ENCODE data around the gene MRPL36.

Gene MRPL36

GRCh38 chr5:1762121-1762882 is 37.3 kb downstream of the MRPL36 start:
- no peak overlapping the region for H2BK120ac ChIP-seq (ENCODE audit: low read depth, low read length)
- no peak overlapping the region for H3K4ac ChIP-seq (ENCODE audit: low read depth in 1 of 2, low read length in 2 of 2)
- no peak overlapping the region for H3K18ac ChIP-seq (ENCODE audit: low read depth in 1 of 2, low read length in 2 of 2)
- no peaks in the 10 kb centered on the region for H3K36me3 ChIP-seq (ENCODE audit: control insufficient read depth in 1 of 2, insufficient read depth in 2 of 2, low read depth in 1 of 2, low read length in 2 of 2)
- no peak overlapping the region for H2AFZ ChIP-seq (ENCODE audit: low read depth, low read length)
- DNase-seq: no peak
- H3K79me1 ChIP-seq (replicated peaks; ENCODE audit: low read length, poor library complexity, severe bottlenecking): no peaks in the 10 kb centered on the region
- no peak overlapping the region for H4K91ac ChIP-seq (ENCODE audit: low read length)
- H3K4me2 ChIP-seq (ENCODE audit: low read length, poor library complexity, severe bottlenecking): no peak overlapping the region
- H3K23ac ChIP-seq (ENCODE audit: low read length in 2 of 2): no peak overlapping the region
- no peak overlapping the region for H2BK15ac ChIP-seq (ENCODE audit: low read depth, poor library complexity, severe bottlenecking)
- H4K8ac ChIP-seq (ENCODE audit: low read length): no peak overlapping the region
- no peak overlapping the region for H3K27ac ChIP-seq (ENCODE audit: low read length, poor library complexity, severe bottlenecking)
- H3K4me3 ChIP-seq (ENCODE audit: insufficient read depth in 1 of 2, low read depth in 1 of 2, low read length in 2 of 2): no peak overlapping the region
- peaks cover 45 to 49% of the 10 kb centered on the region in 2 experiments for H3K27me3 ChIP-seq (ENCODE audit: control insufficient read depth in 1 of 2, insufficient read depth in 1 of 2, low read length in 2 of 2)
- no peak overlapping the region for H3K9ac ChIP-seq (ENCODE audit: low read length)
- peaks cover 7% of the 10 kb centered on the region for H3K9me3 ChIP-seq (ENCODE audit: control insufficient read depth, low read length)
- no peak overlapping the region for H2AK5ac ChIP-seq (ENCODE audit: low read length, severe bottlenecking)
- 83% methylated on average over 25 of the region's 25 CpGs for WGBS
- no peak overlapping the region for H2BK12ac ChIP-seq (ENCODE audit: low read length in 2 of 2)
- H3K4me1 ChIP-seq (ENCODE audit: control insufficient read depth, insufficient read depth, low read depth, low read length): peaks cover 3% of the 10 kb centered on the region
- H2BK5ac ChIP-seq (ENCODE audit: low read depth, low read length, poor library complexity, severe bottlenecking): no peak overlapping the region
- no peak overlapping the region for H3K14ac ChIP-seq (ENCODE audit: low read length in 2 of 2)

GRCh38 chr5:1761453-1761755 is 38.2 kb downstream of the MRPL36 start:
- peaks cover 7% of the 10 kb centered on the region for H3K9me3 ChIP-seq (ENCODE audit: control insufficient read depth, low read length)
- DNase-seq: no peak
- H3K9ac ChIP-seq (ENCODE audit: low read length): no peak overlapping the region
- no peak overlapping the region for H2BK5ac ChIP-seq (ENCODE audit: low read depth, low read length, poor library complexity, severe bottlenecking)
- H4K91ac ChIP-seq (ENCODE audit: low read length): no peak overlapping the region
- H3K36me3 ChIP-seq (ENCODE audit: control insufficient read depth in 1 of 2, insufficient read depth in 2 of 2, low read depth in 1 of 2, low read length in 2 of 2): no peaks in the 10 kb centered on the region
- no peak overlapping the region for H3K18ac ChIP-seq (ENCODE audit: low read depth in 1 of 2, low read length in 2 of 2)
- peaks cover 2% of the 10 kb centered on the region for H3K4me1 ChIP-seq (ENCODE audit: control insufficient read depth, insufficient read depth, low read depth, low read length)
- H3K4me3 ChIP-seq (ENCODE audit: insufficient read depth in 1 of 2, low read depth in 1 of 2, low read length in 2 of 2): no peak overlapping the region
- no peaks in the 10 kb centered on the region for H3K79me1 ChIP-seq (replicated peaks; ENCODE audit: low read length, poor library complexity, severe bottlenecking)
- H3K4me2 ChIP-seq (ENCODE audit: low read length, poor library complexity, severe bottlenecking): no peak overlapping the region
- no peak overlapping the region for H3K27ac ChIP-seq (ENCODE audit: low read length, poor library complexity, severe bottlenecking)
- H2BK120ac ChIP-seq (ENCODE audit: low read depth, low read length): no peak overlapping the region
- no peak overlapping the region for H4K8ac ChIP-seq (ENCODE audit: low read length)
- no peak overlapping the region for H2BK12ac ChIP-seq (ENCODE audit: low read length in 2 of 2)
- H2AFZ ChIP-seq (ENCODE audit: low read depth, low read length): no peak overlapping the region
- H3K23ac ChIP-seq (ENCODE audit: low read length in 2 of 2): no peak overlapping the region
- no peak overlapping the region for H2BK15ac ChIP-seq (ENCODE audit: low read depth, poor library complexity, severe bottlenecking)
- WGBS: 88% methylated on average over 10 of the region's 11 CpGs
- H3K4ac ChIP-seq (ENCODE audit: low read depth in 1 of 2, low read length in 2 of 2): no peak overlapping the region
- H3K27me3 ChIP-seq (ENCODE audit: control insufficient read depth in 1 of 2, insufficient read depth in 1 of 2, low read length in 2 of 2): peaks cover 41 to 55% of the 10 kb centered on the region in 2 experiments
- H3K14ac ChIP-seq (ENCODE audit: low read length in 2 of 2): no peak overlapping the region
- H2AK5ac ChIP-seq (ENCODE audit: low read length, severe bottlenecking): no peak overlapping the region

GRCh38 chr5:1760656-1761452 is 38.8 kb downstream of the MRPL36 start:
- H2BK12ac ChIP-seq (ENCODE audit: low read length in 2 of 2): no peak overlapping the region
- no peaks in the 10 kb centered on the region for H3K36me3 ChIP-seq (ENCODE audit: control insufficient read depth in 1 of 2, insufficient read depth in 2 of 2, low read depth in 1 of 2, low read length in 2 of 2)
- no peak overlapping the region for H2AFZ ChIP-seq (ENCODE audit: low read depth, low read length)
- no peak overlapping the region for H3K4ac ChIP-seq (ENCODE audit: low read depth in 1 of 2, low read length in 2 of 2)
- WGBS: 85% methylated on average over 28 of the region's 28 CpGs
- H4K8ac ChIP-seq (ENCODE audit: low read length): no peak overlapping the region
- H2BK5ac ChIP-seq (ENCODE audit: low read depth, low read length, poor library complexity, severe bottlenecking): no peak overlapping the region
- H4K91ac ChIP-seq (ENCODE audit: low read length): no peak overlapping the region
- no peak overlapping the region for H3K23ac ChIP-seq (ENCODE audit: low read length in 2 of 2)
- peaks cover 40 to 58% of the 10 kb centered on the region in 2 experiments for H3K27me3 ChIP-seq (ENCODE audit: control insufficient read depth in 1 of 2, insufficient read depth in 1 of 2, low read length in 2 of 2)
- no peak overlapping the region for H3K4me3 ChIP-seq (ENCODE audit: insufficient read depth in 1 of 2, low read depth in 1 of 2, low read length in 2 of 2)
- H3K4me2 ChIP-seq (ENCODE audit: low read length, poor library complexity, severe bottlenecking): no peak overlapping the region
- H3K18ac ChIP-seq (ENCODE audit: low read depth in 1 of 2, low read length in 2 of 2): no peak overlapping the region
- H3K9ac ChIP-seq (ENCODE audit: low read length): no peak overlapping the region
- H3K4me1 ChIP-seq (ENCODE audit: control insufficient read depth, insufficient read depth, low read depth, low read length): peaks cover 2% of the 10 kb centered on the region
- H3K9me3 ChIP-seq (ENCODE audit: control insufficient read depth, low read length): peaks cover 7% of the 10 kb centered on the region
- no peaks in the 10 kb centered on the region for H3K79me1 ChIP-seq (replicated peaks; ENCODE audit: low read length, poor library complexity, severe bottlenecking)
- H3K27ac ChIP-seq (ENCODE audit: low read length, poor library complexity, severe bottlenecking): no peak overlapping the region
- no peak overlapping the region for H2AK5ac ChIP-seq (ENCODE audit: low read length, severe bottlenecking)
- no peak for DNase-seq
- no peak overlapping the region for H2BK15ac ChIP-seq (ENCODE audit: low read depth, poor library complexity, severe bottlenecking)
- no peak overlapping the region for H2BK120ac ChIP-seq (ENCODE audit: low read depth, low read length)
- no peak overlapping the region for H3K14ac ChIP-seq (ENCODE audit: low read length in 2 of 2)

GRCh38 chr5:1760231-1760630 is 39.4 kb downstream of the MRPL36 start:
- Histone ChIP-seq H3K27ac (ENCODE audit: low read length, poor library complexity, severe bottlenecking) (no peak overlapping the region), H2BK15ac (ENCODE audit: low read depth, poor library complexity, severe bottlenecking) (no peak overlapping the region), H3K9me3 (ENCODE audit: control insufficient read depth, low read length) (peaks cover 7% of the 10 kb centered on the region), H3K4me2 (ENCODE audit: low read length, poor library complexity, severe bottlenecking) (no peak overlapping the region), H3K79me1 (replicated peaks; ENCODE audit: low read length, poor library complexity, severe bottlenecking) (no peaks in the 10 kb centered on the region), H3K4me3 (ENCODE audit: insufficient read depth in 1 of 2, low read depth in 1 of 2, low read length in 2 of 2) (no peak overlapping the region), H3K36me3 (ENCODE audit: control insufficient read depth in 1 of 2, insufficient read depth in 2 of 2, low read depth in 1 of 2, low read length in 2 of 2) (no peaks in the 10 kb centered on the region), H4K91ac (ENCODE audit: low read length) (no peak overlapping the region), H3K4me1 (ENCODE audit: control insufficient read depth, insufficient read depth, low read depth, low read length) (peaks cover 2% of the 10 kb centered on the region), H4K8ac (ENCODE audit: low read length) (no peak overlapping the region), H3K18ac (ENCODE audit: low read depth in 1 of 2, low read length in 2 of 2) (no peak overlapping the region), H3K27me3 (ENCODE audit: control insufficient read depth in 1 of 2, insufficient read depth in 1 of 2, low read length in 2 of 2) (peaks cover 40 to 58% of the 10 kb centered on the region in 2 experiments), H2BK12ac (ENCODE audit: low read length in 2 of 2) (no peak overlapping the region), H2AFZ (ENCODE audit: low read depth, low read length) (no peak overlapping the region), H3K14ac (ENCODE audit: low read length in 2 of 2) (no peak overlapping the region), H3K4ac (ENCODE audit: low read depth in 1 of 2, low read length in 2 of 2) (no peak overlapping the region), H3K9ac (ENCODE audit: low read length) (no peak overlapping the region), H2BK5ac (ENCODE audit: low read depth, low read length, poor library complexity, severe bottlenecking) (no peak overlapping the region), H2BK120ac (ENCODE audit: low read depth, low read length) (no peak overlapping the region), H3K23ac (ENCODE audit: low read length in 2 of 2) (no peak overlapping the region), H2AK5ac (ENCODE audit: low read length, severe bottlenecking) (no peak overlapping the region)
- WGBS: 83% methylated on average over 2 of the region's 4 CpGs
- DNase-seq: no peak

Measured in mesenchymal stem cell (in vitro differentiated cells and primary cell).